Coronary artery (tissue), 2 donors: ENCODE data around the gene RCCD1.

ENCODE experiments used
- DNase-seq: peaks from one replicate; pipeline ENCODE4 v3.0.0-alpha.2; 2017; ENCODE audit warnings: low spot score
- H3K27ac ChIP-seq, 2 donors: fragments of 200-600 bp; sonication (generic); one replicate each; pipeline ENCODE4 v1.5.1; 2016 to 2019
- H3K4me3 ChIP-seq: fragments of 200-600 bp; sonication (generic); 2 replicates; pipeline ENCODE4 v1.5.1; 2016; ENCODE audit warnings: mild to moderate bottlenecking, moderate library complexity
- TF ChIP-seq, protein P1 (sequence below): fragments of 200-600 bp; sonication (generic); IDR thresholded peaks from one replicate; pipeline ENCODE4 v1.5.1; 2019; ENCODE audit warnings: antibody characterized with exemption

Gene RCCD1

GRCh38 chr15:90988296-90988695 is 33.6 kb downstream of the RCCD1 start:
- DNase-seq: no peak
- TF ChIP-seq, protein P1, sequence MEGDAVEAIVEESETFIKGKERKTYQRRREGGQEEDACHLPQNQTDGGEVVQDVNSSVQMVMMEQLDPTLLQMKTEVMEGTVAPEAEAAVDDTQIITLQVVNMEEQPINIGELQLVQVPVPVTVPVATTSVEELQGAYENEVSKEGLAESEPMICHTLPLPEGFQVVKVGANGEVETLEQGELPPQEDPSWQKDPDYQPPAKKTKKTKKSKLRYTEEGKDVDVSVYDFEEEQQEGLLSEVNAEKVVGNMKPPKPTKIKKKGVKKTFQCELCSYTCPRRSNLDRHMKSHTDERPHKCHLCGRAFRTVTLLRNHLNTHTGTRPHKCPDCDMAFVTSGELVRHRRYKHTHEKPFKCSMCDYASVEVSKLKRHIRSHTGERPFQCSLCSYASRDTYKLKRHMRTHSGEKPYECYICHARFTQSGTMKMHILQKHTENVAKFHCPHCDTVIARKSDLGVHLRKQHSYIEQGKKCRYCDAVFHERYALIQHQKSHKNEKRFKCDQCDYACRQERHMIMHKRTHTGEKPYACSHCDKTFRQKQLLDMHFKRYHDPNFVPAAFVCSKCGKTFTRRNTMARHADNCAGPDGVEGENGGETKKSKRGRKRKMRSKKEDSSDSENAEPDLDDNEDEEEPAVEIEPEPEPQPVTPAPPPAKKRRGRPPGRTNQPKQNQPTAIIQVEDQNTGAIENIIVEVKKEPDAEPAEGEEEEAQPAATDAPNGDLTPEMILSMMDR: no peak
- no peak overlapping the region for H3K4me3 ChIP-seq
- H3K27ac ChIP-seq: no peak overlapping the region

DNA sequence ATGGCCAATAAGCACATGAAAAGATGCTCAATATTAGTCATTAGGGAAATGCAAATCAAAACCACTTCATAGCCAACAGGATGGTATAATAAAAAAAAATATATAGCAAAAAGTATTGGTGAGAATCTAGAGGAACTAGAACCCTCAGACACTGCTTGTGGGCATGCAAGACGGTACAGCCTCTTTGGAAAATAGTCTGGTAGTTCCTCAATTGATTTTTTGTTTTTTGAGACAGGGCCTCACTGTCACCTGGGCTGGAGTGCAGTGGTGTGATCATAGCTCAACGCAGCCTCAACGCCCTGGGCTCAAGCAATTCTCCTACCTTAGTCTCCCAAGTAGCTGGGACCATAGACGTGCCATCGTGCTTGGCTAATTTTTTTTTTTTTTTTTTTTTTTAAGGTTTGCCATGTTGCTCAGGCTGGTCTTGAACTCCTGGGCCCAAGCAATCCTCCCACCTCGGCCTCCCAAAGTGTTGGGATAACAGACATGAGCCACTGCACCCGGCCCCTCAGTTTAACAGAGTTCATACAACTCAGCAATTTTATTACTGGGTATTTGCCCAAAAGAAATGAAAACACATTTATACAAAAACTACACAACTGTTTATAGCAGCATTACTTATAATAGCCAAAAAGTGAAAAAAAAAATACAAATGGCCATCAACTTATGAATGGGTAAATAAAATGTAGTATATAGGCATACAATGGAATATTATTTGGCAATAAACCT is 34.5 kb downstream of the RCCD1 start:
- H3K4me3 ChIP-seq: no peak overlapping the region
- DNase-seq: no peak
- TF ChIP-seq, protein P1: no peak
- H3K27ac ChIP-seq: no peak overlapping the region

GRCh38 chr15:90990446-90990845 is 35.8 kb downstream of the RCCD1 start:
- no peak overlapping the region for H3K27ac ChIP-seq
- TF ChIP-seq, protein P1: no peak
- H3K4me3 ChIP-seq: no peak overlapping the region
- no peak for DNase-seq

GRCh38 chr15:90991587-90992285 is 37.1 kb downstream of the RCCD1 start:
- no peak overlapping the region for H3K27ac ChIP-seq
- TF ChIP-seq, protein P1: no peak
- no peak overlapping the region for H3K4me3 ChIP-seq
- DNase-seq: no peak

DNA sequence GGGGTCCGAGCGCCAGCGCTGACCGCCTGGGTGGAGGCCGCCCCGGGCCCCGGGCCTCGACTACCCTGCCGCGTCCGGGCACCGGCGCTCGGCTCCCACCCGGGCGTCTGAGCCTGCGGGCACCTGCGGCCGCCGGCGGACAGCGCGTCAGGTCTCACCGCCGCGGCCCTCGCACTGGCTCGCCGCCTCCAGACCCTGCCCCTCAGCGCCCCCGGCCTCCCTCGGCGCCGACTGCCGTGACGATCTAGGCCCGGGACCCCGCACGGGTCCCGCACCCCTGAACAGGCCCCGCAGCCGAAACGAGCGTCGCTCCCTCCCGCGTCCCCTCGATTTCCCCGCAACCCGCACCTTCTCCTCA is 39.4 kb downstream of the RCCD1 start:
- peak overlapping the region; percentile 98 for H3K4me3 ChIP-seq
- peak overlapping the region; percentile 87 to 93 for H3K27ac ChIP-seq
- TF ChIP-seq, protein P1: no peak
- no peak for DNase-seq

GRCh38 chr15:90994417-90995311 is 40.0 kb downstream of the RCCD1 start, which contains the start of gene PRC1:
PRC1 (minus strand) TSS chr15:90994535; CDS start chr15:90994417, 118 bp downstream.
- peak within 1 kb of the TSS; percentile 87 to 93 for H3K27ac ChIP-seq
- TF ChIP-seq, protein P1: no peak
- H3K4me3 ChIP-seq: peak within 1 kb of the TSS; percentile 98
- peak; percentile 99 for DNase-seq
